Testis (tissue), 3 donors: Measurements from ENCODE around the gene OR2L8. TPM values are rescaled to one million over a fixed set of nuclear protein-coding genes. Genes with fewer than 3 reads are reported as not detected.
A peak's percentile ranks its signal among the peaks of the same experiment; 100 is the strongest.

Source experiments
- DNase-seq: peaks from one replicate; pipeline ENCODE4 v3.0.0-alpha.2; 2019
- H3K27ac ChIP-seq, 2 donors: fragments of 200-600 bp; sonication (generic); one replicate each; pipeline ENCODE4 v1.5.1; 2019
- H3K27me3 ChIP-seq: fragments of 200-600 bp; sonication (generic); one replicate; pipeline ENCODE4 v1.5.1; 2019
- H3K36me3 ChIP-seq: fragments of 200-600 bp; sonication (generic); one replicate; pipeline ENCODE4 v1.5.1; 2017; ENCODE audit warnings: low read depth; ENCODE audit errors: missing control alignments
- H3K4me1 ChIP-seq: fragments of 200-600 bp; sonication (generic); one replicate; pipeline ENCODE4 v1.5.1; 2019
- H3K4me3 ChIP-seq, 2 donors: fragments of 200-600 bp; sonication (generic); one replicate each; pipeline ENCODE4 v1.5.1; 2017 to 2019
- H3K9me3 ChIP-seq: fragments of 200-600 bp; sonication (generic); one replicate; pipeline ENCODE4 v1.5.1; 2017
- CTCF ChIP-seq, 3 experiments: fragments of 450-650 bp in 2 of 3; fragments of 200-600 bp in 1 of 3; sonication (generic) in 1 of 3; IDR thresholded peaks; one replicate each; pipeline ENCODE4 v1.5.1; 2016 to 2019; ENCODE audit warnings: antibody characterized with exemption in 3 of 3, mild to moderate bottlenecking in 2 of 3, moderate library complexity in 1 of 3
- POLR2A ChIP-seq: fragments of 450-650 bp; IDR thresholded peaks from one replicate; pipeline ENCODE4 v1.6.1; 2017; ENCODE audit warnings: antibody characterized with exemption, mild to moderate bottlenecking, moderate library complexity
- WGBS, 2 donors: methylation state at CpG; one replicate each; pipeline ENCODE4 v1.1.5; 2018; 5-methylcytosine and 5-hydroxymethylcytosine counted together
- intact Hi-C: fragments of 100-400 bp; cut with DNase I; formaldehyde crosslinking; loops from one replicate; pipeline ENCODE4 v1.15.1; 2023; ENCODE audit warnings: low total_unique reads
- polyA plus RNA-seq: library from polyadenylated mRNA; stranded (reverse); fragments of 350-450 nt; fragmentation: Illumina TruSeq; extraction: RNeasy Lipid Tissue Mini Kit (QIAGEN cat#74804); gene quantifications from one replicate; pipeline ENCODE4 v1.2.3, GENCODE V29; 2014; ENCODE audit warnings: low read depth, low replicate concordance; ENCODE audit not compliant: insufficient read depth
- total RNA-seq, 2 donors: library from RNA; depleted of rRNA; stranded (reverse); fragments of >200 nt; gene quantifications; one replicate each; pipeline ENCODE4 v1.2.3, GENCODE V29; 2016

The OR2L8 gene
- total and polyA plus RNA-seq, 3 donors from 2014 or later: 0.43 to 0.87 TPM; not detected in 1

GRCh38 chr1:247923941-247924340 is 24.7 kb upstream of the OR2L8 start:
- Histone ChIP-seq H3K27me3 (no peaks in the 10 kb centered on the region), H3K9me3 (no peaks in the 10 kb centered on the region), H3K27ac (no peak overlapping the region), H3K36me3 (no peaks in the 10 kb centered on the region), H3K4me3 (no peak overlapping the region), H3K4me1 (no peaks in the 10 kb centered on the region)
- TF ChIP-seq POLR2A (no peak), CTCF (IDR thresholded peaks at IDR 0.05) (no peak)
- DNase-seq: no peak
- intact Hi-C loops: no loop called here
- WGBS, 2 donors: 75% methylated on average over 3 of the region's 3 CpGs

- no peak for TF ChIP-seq POLR2A
- no peak for TF ChIP-seq CTCF (IDR thresholded peaks at IDR 0.05)
- H3K36me3 ChIP-seq: no peaks in the 10 kb centered on the region
Measured at GRCh38 chr1:247924868-247925267, 23.8 kb upstream of the OR2L8 start, which contains the start of gene OR2AJ1. TSS of gene OR2AJ1 (plus strand) at chr1:247924889. CDS start at chr1:247933769, 8,880 bp downstream.

GRCh38 chr1:247933989-247934388 is 14.7 kb upstream of the OR2L8 start:
- Histone ChIP-seq H3K36me3 (no peaks in the 10 kb centered on the region), H3K9me3 (no peaks in the 10 kb centered on the region), H3K27ac (no peak overlapping the region), H3K27me3 (no peaks in the 10 kb centered on the region), H3K4me3 (no peak overlapping the region), H3K4me1 (no peaks in the 10 kb centered on the region)
- DNase-seq: no peak
- intact Hi-C loops: no loop called here
- 65 to 77% methylated on average over 8 of the region's 8 CpGs for WGBS, 2 donors
- no peak for TF ChIP-seq CTCF (IDR thresholded peaks at IDR 0.05)
- no peak for TF ChIP-seq POLR2A

More at GRCh38 chr1:247924868-247925267, 23.8 kb upstream of the OR2L8 start, which contains the start of gene OR2AJ1:
- no peak within 1 kb of the TSS for H3K27ac ChIP-seq
- no peaks in the 10 kb centered on the region for H3K9me3 ChIP-seq
- H3K4me3 ChIP-seq: no peak within 1 kb of the TSS
- no peak for DNase-seq
- no peaks in the 10 kb centered on the region for H3K27me3 ChIP-seq
- no peaks in the 10 kb centered on the region for H3K4me1 ChIP-seq
- intact Hi-C loops: no loop called here
- WGBS, 2 donors: 69 to 70% methylated on average over 9 of the region's 9 CpGs

- no peaks in the 10 kb centered on the region for H3K9me3 ChIP-seq
- intact Hi-C loops: no loop called here
- H3K4me1 ChIP-seq: no peaks in the 10 kb centered on the region
- 77 to 89% methylated on average over 5 to 9 of the region's 9 CpGs for WGBS, 2 donors
- TF ChIP-seq CTCF (IDR thresholded peaks at IDR 0.05) (no peak), POLR2A (no peak)
- H3K36me3 ChIP-seq: no peaks in the 10 kb centered on the region
- H3K4me3 ChIP-seq: peak overlapping the region in 1 of 2 donors; percentile 45
- no peaks in the 10 kb centered on the region for H3K27me3 ChIP-seq
- no peak overlapping the region for H3K27ac ChIP-seq
- DNase-seq: no peak
Measured at GRCh38 chr1:247935781-247936180, 12.9 kb upstream of the OR2L8 start.

- H3K27ac ChIP-seq: no peak overlapping the region
- 73 to 77% methylated on average over 18 of the region's 18 CpGs for WGBS, 2 donors
- intact Hi-C loops: no loop called here
Measured at GRCh38 chr1:247936415-247936814, 12.2 kb upstream of the OR2L8 start.

More at GRCh38 chr1:247936415-247936814, 12.2 kb upstream of the OR2L8 start:
- H3K36me3 ChIP-seq: no peaks in the 10 kb centered on the region
- H3K4me1 ChIP-seq: no peaks in the 10 kb centered on the region
- DNase-seq: no peak
- H3K9me3 ChIP-seq: no peaks in the 10 kb centered on the region
- TF ChIP-seq POLR2A (no peak), CTCF (IDR thresholded peaks at IDR 0.05) (no peak)
- H3K4me3 ChIP-seq: peak overlapping the region; percentile 45 to 49
- no peaks in the 10 kb centered on the region for H3K27me3 ChIP-seq
